Measurements from ENCODE around the gene CCDC33. TPM values are rescaled to one million over a fixed set of nuclear protein-coding genes. Genes with fewer than 3 reads are reported as not detected.

CCDC33 gene
- total RNA-seq, 1 experiment from 2014 or later, result 10.6 TPM

DNA sequence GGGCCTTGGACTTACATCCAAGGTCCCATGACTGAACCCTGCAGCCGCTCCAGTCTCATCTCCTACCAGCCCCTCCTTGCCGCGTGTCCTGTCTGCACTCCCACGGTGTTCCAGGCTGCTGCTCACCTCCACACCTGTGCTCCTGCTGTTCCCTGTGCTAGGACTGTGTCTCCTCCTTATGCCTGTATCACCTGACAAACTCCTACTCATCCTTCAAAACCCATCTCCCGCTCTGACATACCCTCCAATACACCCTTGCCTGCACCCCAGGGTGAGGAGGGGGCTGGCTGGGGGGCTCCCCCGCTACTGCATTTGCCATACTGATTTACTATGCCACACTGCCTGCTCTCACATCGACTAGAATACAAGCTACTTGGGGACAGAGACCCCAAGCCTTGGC lies 77.8 kb downstream of the CCDC33 start:
- POLR2A ChIA-PET, result no interaction called here
- no peak overlapping the region for H3K27ac Mint-ChIP-seq
- H3K4me3 Mint-ChIP-seq, result no peak overlapping the region
- DNase-seq (ENCODE audit: low spot score), result no peak
- ATAC-seq, result no peak
- H3K27me3 Mint-ChIP-seq (ENCODE audit: low read depth), result peaks cover 7% of the 10 kb centered on the region
- H3K36me3 Mint-ChIP-seq, result no peaks in the 10 kb centered on the region
- TF ChIP-seq NR2C2 (CRISPR knock-in tag; IDR thresholded peaks at IDR 0.05) (no peak), ATF1 (CRISPR knock-in tag; IDR thresholded peaks at IDR 0.05) (no peak), TP53 (CRISPR knock-in tag; IDR thresholded peaks at IDR 0.05) (no peak), ZNF317 (CRISPR knock-in tag; IDR thresholded peaks at IDR 0.05; ENCODE audit: borderline replicate concordance, low read depth) (no peak), HMGXB4 (CRISPR knock-in tag; IDR thresholded peaks at IDR 0.05) (no peak), ZNF416 (CRISPR knock-in tag; IDR thresholded peaks at IDR 0.05) (no peak), ZBTB21 (CRISPR knock-in tag; IDR thresholded peaks at IDR 0.05; ENCODE audit: borderline replicate concordance) (no peak), NR1H2 (CRISPR knock-in tag; IDR thresholded peaks at IDR 0.05) (no peak), SP1 (CRISPR knock-in tag; conservative IDR thresholded peaks at IDR 0.05) (no peak), ZNF281 (CRISPR knock-in tag; IDR thresholded peaks at IDR 0.05) (no peak), SMAD4 (CRISPR knock-in tag; IDR thresholded peaks at IDR 0.05) (no peak), JUN (CRISPR knock-in tag; IDR thresholded peaks at IDR 0.05) (no peak), NFATC4 (CRISPR knock-in tag; IDR thresholded peaks at IDR 0.05) (no peak), STAT6 (CRISPR knock-in tag; conservative IDR thresholded peaks at IDR 0.05; ENCODE audit: low read depth) (no peak)
- TF ChIP-seq, protein P1, sequence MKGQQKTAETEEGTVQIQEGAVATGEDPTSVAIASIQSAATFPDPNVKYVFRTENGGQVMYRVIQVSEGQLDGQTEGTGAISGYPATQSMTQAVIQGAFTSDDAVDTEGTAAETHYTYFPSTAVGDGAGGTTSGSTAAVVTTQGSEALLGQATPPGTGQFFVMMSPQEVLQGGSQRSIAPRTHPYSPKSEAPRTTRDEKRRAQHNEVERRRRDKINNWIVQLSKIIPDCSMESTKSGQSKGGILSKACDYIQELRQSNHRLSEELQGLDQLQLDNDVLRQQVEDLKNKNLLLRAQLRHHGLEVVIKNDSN (CRISPR knock-in tag; IDR thresholded peaks at IDR 0.05), result no peak
- TF ChIP-seq, protein P2, sequence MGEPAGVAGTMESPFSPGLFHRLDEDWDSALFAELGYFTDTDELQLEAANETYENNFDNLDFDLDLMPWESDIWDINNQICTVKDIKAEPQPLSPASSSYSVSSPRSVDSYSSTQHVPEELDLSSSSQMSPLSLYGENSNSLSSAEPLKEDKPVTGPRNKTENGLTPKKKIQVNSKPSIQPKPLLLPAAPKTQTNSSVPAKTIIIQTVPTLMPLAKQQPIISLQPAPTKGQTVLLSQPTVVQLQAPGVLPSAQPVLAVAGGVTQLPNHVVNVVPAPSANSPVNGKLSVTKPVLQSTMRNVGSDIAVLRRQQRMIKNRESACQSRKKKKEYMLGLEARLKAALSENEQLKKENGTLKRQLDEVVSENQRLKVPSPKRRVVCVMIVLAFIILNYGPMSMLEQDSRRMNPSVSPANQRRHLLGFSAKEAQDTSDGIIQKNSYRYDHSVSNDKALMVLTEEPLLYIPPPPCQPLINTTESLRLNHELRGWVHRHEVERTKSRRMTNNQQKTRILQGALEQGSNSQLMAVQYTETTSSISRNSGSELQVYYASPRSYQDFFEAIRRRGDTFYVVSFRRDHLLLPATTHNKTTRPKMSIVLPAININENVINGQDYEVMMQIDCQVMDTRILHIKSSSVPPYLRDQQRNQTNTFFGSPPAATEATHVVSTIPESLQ (CRISPR knock-in tag; IDR thresholded peaks at IDR 0.05), result no peak
- TF ChIP-seq, protein P3, sequence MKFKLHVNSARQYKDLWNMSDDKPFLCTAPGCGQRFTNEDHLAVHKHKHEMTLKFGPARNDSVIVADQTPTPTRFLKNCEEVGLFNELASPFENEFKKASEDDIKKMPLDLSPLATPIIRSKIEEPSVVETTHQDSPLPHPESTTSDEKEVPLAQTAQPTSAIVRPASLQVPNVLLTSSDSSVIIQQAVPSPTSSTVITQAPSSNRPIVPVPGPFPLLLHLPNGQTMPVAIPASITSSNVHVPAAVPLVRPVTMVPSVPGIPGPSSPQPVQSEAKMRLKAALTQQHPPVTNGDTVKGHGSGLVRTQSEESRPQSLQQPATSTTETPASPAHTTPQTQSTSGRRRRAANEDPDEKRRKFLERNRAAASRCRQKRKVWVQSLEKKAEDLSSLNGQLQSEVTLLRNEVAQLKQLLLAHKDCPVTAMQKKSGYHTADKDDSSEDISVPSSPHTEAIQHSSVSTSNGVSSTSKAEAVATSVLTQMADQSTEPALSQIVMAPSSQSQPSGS (CRISPR knock-in tag; IDR thresholded peaks at IDR 0.05; ENCODE audit: borderline replicate concordance, low read depth), result no peak
- TF ChIP-seq, protein P4, sequence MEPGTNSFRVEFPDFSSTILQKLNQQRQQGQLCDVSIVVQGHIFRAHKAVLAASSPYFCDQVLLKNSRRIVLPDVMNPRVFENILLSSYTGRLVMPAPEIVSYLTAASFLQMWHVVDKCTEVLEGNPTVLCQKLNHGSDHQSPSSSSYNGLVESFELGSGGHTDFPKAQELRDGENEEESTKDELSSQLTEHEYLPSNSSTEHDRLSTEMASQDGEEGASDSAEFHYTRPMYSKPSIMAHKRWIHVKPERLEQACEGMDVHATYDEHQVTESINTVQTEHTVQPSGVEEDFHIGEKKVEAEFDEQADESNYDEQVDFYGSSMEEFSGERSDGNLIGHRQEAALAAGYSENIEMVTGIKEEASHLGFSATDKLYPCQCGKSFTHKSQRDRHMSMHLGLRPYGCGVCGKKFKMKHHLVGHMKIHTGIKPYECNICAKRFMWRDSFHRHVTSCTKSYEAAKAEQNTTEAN (CRISPR knock-in tag; IDR thresholded peaks at IDR 0.05), result no peak
- H3K4me1 Mint-ChIP-seq, result peaks cover 54% of the 10 kb centered on the region
- CTCF ChIA-PET, result interaction anchor here (1.6 to 2.7 kb wide), 3 partner anchors 9 to 266 kb away, joined by 7 to 12 read pairs (median 7); no protein-coding TSS in a partner anchor
- no peaks in the 10 kb centered on the region for H3K9me3 Mint-ChIP-seq

Measured in WTC11 (cell line).